ENCODE measurements around the gene PHF23.
"Not testable (repeated sequence)": the region's sequence is repeated elsewhere in the genome, so short reads cannot be mapped to it uniquely, and the experiment has no call there.

PHF23 gene

DNA sequence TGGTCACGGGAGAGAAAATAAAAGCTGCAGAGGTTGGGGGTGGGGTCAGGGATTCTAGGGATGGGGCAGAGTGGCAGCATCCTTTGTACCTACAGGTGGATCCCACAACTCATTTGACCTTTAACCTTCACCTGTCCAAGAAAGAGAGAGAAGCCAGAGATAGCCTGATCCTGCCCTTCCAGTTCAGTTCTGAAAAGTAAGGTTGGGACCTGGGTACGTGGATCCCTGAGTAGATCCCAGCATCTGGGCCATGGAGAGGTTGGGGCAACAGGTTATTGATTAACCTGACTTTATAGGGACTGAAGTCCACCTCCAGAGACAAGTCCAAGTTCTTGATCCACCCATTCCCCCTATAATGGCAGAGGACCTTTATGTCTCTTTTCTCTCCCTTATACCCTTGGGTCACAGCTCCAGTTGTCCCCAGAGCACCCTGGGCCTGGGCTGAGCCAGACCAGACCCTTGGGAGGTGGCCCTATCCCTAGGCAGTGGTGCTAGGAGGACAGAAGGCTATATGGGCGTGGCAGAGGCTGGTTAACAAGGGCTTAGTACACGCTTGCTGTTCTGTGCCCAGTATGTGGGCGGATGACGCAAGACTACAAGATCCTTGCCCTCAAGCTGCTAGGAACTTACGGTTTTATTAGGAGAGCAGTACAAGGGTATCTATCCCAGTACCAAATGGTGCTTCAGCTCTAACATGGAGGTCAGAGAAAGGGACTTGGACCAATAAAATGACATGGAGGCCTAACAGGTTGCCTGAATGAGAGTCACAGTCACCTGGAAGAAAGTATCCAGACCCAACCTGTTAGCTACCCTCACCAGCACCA, 19.7 kb upstream of the PHF23 start:
- DNase-seq, result no peak

DNA sequence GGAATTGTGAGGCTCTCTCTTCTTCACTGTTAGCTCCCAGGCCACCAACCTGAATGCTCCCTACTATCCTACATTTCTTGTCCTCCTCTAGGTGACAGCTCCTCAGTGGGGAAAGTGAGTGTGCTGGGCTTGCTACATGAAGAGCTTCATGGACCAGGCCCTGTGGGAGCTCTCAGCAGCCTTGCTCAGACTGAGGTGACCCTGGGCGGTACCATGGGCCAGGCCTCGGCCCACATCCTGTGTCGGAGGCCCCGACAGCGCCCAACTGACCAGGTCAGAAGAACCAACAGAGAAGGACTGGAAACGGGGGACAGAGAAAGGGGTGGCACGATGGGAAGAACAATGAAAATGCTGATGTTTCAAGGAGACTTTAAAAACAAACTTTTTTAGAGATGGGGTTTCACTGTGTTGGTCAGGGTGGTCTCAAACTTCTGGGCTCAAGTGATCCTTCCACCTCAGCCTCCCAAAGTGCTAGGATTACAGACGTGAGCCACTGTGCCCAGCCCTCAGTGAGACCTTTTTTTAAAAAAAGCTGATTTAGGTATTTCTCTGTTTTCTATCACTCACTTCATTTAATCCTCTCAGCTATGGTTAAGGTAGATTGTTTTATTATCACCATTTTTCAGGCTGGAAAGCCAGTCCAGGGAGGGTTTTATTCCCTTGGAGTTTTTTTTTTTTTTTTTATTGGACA, 17.7 kb upstream of the PHF23 start:
- no peak for DNase-seq

DNA sequence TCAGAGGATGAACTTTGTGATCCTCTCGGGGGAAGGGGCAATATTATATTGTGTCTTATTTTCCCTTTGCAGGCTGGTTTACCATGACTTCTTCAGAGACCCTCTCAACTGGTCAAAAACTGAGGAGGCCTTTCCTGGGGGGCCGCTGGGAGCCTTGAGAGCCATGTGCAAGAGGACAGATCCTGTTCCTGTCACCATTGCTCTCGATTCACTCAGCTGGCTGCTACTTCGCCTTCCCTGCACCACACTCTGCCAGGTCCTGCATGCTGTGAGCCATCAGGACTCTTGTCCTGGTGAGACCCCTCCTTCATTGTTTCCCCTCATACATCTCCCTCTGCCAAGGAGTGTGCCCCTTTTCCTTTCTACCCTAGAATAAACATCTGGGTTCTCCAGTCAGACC, 15.3 kb upstream of the PHF23 start:
- no peak for DNase-seq

- DNase-seq, result no peak
Observed at GRCh38 chr17:7253082-7253481, 13.8 kb upstream of the PHF23 start.

DNA sequence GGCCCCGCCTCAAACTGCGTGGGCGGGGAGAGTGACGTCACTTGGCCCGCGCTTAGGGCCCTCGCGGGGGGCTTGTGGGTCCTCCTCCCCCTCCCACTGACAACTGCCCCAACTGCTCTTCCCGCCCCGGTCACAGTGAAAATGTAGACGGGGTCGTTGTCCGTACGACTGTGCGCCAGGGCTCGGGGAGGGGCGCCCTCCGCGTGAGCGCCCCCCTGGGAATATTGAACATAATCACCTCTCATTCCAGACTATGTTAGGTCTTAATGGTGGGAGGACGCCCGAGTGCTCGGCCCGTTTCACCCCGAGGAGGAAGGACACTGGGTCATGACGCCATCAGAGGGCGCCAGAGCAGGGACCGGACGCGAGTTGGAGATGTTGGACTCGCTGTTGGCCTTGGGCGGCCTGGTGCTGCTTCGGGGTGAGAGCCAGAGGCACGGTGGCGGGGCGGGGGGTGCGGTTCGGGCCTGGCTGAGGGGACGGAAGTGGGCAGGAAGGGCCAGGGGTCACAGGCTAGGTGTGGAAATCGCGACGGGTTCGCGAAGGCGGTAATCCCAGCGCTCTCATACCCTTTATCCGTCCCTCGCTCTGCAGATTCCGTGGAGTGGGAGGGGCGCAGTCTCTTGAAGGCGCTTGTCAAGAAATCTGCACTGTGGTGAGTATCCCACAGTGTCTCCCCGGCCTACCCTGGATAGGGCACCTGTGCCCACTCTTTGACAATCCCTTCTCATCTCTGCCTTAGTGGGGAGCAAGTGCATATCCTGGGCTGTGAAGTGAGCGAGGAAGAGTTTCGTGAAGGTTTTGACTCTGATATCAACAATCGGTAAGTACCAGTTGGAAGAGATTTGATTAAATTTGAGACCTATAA, 13.2 kb upstream of the PHF23 start, which contains the start of gene ELP5:
Gene ELP5 (plus strand): TSS at position 40 of the 868 bp plus-strand sequence. CDS start 336 bp downstream, at position 376.
- DNase-seq, result peak; percentile 78 to 81

DNA sequence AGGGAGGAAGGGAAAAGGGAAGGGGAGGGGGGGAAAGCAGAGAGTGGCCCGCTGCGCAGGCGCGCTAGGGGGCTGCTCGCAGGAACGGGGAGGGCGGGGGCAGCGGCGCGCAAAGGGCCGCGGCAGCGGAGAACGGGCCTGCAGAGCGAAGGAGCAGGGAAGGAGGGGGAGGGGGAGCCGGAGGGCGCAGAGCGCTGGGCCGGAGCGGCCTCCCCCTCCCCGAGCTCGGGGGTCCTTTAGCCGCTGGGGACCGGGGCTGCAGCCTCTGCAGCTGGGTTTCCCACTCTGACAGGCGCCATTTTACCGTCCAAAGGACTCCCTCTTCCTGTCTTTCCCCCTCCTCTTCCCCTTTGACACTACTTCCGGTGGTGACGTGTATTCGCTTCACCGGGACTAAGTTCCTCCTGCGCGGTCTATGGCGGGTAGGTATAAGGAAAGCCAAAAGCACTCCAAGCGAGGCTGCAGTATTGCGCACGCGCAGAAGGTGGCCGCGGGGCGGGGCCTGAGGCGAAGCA, 12.5 kb upstream of the PHF23 start, which contains the start of gene CTDNEP1:
Gene CTDNEP1 (minus strand): TSS at position 74 of the 515 bp plus-strand sequence. CDS start 438 bp downstream, outside the sequence.
- peak; percentile 98 to 99 for DNase-seq

- DNase-seq, result no peak
Observed at GRCh38 chr17:7250695-7251627, 11.7 kb upstream of the PHF23 start.

DNA sequence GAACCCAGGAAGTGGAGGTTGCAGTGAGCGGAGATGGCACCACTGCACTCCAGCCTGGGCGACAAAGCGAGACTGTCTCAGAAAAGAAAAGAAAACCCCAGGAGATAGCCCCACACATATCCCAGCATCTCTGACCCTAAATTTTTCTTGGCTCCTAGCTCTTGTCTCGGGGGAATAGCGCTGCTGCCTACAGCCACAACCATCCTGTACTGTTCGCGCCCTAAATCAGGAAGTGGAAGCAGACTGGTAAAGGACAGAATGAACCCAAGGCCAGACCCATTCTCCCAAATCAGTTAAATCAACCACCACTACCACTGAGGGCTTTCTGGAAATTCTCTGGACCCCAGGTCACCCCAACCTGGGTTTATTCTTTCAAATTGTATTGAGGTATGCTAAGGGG, 10.6 kb upstream of the PHF23 start:
- DNase-seq, result no peak

GRCh38 chr17:7249214-7249613, 10.0 kb upstream of the PHF23 start:
- no peak for DNase-seq

- DNase-seq, result no peak
Observed at GRCh38 chr17:7248796-7249195, 9.5 kb upstream of the PHF23 start.

DNA sequence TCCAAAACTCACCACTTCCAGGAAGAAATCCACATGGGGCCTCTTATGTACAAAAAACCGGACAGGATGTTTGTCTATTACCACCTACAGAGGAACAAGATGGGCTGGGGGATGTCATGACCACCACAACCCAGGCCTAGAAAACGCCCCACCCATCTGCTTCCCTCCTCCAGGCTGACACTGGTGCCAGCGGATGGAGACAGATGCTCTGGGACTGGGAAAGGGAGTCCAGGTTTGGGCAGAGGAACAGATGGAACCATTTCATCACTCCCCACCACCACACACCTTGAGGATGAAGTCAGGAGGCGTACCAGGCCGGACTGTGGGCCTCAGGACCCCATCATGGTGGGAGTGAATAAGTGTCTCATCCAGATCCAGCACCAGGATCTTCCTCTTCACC, 7.5 kb upstream of the PHF23 start:
- no peak for DNase-seq

DNA sequence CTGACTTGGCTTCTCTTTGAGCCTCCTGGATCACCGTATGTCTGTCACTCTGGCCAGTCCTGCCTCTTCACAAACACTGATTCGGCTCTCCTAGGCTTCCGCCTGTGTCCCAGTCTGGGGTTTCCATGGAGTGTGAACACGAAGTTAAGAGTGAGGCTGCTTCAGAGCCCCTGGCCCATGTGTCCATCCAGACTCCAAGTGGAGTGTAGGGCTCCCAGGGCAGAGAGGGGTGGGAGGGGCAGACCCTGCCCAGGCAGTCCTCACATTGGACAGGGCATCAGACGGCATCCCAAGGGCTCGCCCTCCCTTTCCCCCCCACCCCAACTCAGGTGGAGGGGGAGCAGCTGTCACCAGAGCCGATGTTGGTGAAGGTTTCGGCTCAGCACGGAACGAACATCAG, 4.6 kb upstream of the PHF23 start:
- not testable (repeated sequence) for DNase-seq

DNA sequence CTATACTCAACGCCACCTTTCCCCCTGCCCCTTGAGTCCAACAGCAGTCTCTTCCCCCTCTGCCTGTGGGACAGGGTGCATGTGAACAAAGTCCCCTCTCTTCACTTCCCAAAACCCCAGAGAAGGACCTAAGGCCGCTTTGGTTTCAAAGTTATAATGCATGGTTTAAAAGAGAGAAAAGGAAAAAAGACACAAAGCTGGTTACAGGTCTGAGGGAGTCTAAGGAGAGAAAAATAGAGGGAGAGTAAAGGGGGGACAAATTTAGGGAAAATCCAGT, 4.1 kb upstream of the PHF23 start:
- DNase-seq, result no peak

- peak; percentile 88 to 91 for DNase-seq
Observed at GRCh38 chr17:7242717-7243452, 3.6 kb upstream of the PHF23 start.

DNA sequence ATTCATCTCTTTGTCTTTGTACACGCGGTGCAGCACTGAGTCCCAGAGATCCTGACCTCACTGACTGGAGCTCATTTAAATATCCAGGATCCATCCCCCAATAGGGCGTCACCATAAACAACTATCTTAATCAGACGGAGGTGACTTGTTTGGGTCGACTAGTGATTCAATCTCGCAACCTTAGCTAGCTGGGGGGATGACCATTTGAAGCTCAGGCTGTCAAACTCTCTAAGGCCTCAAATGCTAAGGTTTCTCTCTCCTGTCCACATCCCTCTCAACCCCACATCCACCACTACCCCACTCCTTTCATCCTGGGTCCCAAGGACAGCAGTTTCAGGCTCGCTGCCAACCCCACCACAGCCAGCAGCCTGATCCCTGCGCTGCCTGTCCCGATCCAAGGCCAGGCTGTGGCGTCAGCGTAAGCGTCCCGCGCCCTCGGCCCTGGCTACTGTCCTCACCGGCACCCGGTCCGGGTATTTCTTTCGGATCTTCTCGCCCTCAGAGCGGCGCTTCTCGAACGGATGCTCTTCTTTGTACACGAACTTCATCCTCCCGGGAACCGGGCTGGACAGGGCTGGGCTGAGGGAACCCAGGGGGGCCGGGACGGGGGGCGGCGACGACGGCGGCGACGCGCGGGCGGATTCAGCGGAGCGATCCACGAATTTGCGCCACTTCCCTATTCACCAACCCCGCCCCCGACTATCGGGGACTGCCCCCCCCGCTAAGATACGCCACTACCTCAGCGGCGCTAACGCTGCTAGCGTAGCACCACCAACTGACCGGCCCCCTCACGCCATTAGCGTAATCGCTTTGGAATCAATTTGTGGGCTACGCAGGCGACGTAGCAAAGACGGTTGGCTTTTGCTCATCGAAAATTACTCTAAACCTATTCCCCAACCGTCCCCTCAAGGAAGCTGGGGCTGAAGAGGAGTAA, 2.8 kb upstream of the PHF23 start, which contains the start of gene GABARAP:
Gene GABARAP (minus strand): TSS at position 667 of the 934 bp plus-strand sequence. CDS start 119 bp downstream, at position 548.
- peak; percentile 89 to 92 for DNase-seq

DNA sequence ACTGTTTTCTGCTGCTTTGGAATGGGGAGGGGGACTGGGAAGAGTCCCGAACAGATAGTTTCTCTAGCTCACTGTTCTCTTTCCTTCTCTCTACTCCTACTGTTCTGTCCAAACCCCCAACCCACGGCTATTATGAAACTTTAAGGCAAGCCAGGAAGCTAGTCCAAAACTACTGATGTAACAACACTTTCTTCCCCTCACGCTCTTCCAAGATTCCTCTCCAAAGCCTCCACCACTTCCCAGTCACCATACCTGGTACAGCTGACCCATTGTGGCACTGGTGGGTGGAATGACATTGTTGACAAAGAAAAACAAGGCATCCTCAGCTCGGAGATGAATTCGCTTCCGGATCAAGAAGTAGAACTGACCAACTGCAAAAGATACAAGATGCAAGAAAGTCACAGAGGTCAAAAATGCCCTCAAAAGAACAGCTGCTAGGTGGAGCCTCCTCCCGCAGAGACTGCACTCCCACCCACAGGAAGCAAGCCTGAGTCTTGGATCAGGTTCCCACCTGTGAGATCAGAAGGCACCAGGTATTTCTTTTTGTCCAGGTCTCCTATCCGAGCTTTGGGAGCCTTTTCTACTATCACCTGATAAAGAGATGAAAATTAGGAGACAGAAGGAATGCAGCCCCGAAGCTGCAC, 2.0 kb upstream of the PHF23 start:
- DNase-seq, result no peak

DNA sequence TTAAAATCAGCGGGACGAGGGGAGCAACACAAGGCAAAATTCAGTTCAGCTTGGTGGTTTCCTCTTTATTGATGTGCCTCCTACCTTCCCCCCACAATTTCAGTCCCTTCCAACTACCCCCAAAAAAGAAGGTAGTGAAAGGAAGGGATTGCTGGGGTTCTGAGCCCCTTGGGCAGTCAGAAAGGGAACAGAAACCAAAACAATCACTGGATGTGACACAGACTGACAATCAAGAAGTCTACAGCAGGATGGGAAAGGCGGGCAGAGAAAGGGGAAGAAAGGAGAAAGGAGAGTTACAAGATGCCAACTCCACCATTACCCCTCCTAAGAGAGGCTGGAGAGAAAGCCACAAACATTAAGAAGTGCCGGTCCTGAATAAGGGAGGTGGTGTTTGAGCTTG, 1.1 kb upstream of the PHF23 start:
- no peak for DNase-seq

DNA sequence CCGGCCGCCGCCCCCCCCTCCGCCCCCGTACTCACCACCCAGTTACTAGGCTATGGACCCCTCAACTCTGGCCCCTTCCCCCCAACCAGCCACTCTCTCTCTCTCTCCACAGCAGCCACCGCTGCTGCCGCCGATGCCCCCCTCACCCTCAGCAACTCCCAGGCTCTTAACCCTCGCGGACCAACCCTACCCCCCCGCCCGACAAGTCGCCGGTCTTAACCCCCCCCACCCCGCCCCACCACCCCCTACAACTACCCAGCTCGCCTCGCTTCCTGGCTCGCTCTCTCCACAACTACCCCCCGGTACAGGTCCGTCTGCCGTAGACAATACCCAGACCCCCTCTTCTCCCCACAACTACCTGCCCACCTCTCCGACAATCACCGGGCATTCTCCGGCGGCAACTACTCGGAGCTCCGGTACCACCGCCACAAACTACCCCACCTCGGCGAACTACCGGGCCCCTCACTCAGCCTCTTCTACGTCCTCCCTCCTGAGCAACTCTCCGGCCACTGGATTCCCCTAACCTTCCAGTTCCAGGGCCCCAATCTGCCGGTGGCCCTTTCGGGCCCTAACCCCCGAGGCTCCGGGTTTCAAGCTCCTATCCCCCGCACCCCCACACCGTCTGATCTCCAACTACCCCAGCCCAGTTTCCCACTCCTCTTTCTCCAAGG, 702 bp downstream of the PHF23 start:
- DNase-seq, result no peak
